GM19463 (cell line): ENCODE measurements around the gene CNEP1R1.
A peak's percentile ranks its signal among the peaks of the same experiment; 100 is the strongest.
"Not testable (repeated sequence)": the region's sequence is repeated elsewhere in the genome, so short reads cannot be mapped to it uniquely, and the experiment has no call there.

Source experiments
- ATAC-seq: cut with Tn5 transposase; IDR thresholded peaks from one replicate; pipeline ENCODE4 v1.9.1; 2021; ENCODE audit warnings: mild to moderate bottlenecking, moderate library complexity; ENCODE audit not compliant: unreplicated experiment

The CNEP1R1 gene, protein sequence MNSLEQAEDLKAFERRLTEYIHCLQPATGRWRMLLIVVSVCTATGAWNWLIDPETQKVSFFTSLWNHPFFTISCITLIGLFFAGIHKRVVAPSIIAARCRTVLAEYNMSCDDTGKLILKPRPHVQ

GRCh38 chr16:50024684-50025536 is at the start of gene CNEP1R1:
TSS of gene CNEP1R1 (plus strand) at chr16:50025225. CDS start at chr16:50025316, 91 bp downstream.
- ATAC-seq = peak; percentile 99

GRCh38 chr16:49977427-49977826 is 47.6 kb upstream of the CNEP1R1 start:
- ATAC-seq = no peak

GRCh38 chr16:49978569-49979326 is 46.3 kb upstream of the CNEP1R1 start:
- no peak for ATAC-seq

- ATAC-seq = no peak
Measured at GRCh38 chr16:49980166-49980565, 44.9 kb upstream of the CNEP1R1 start.

DNA sequence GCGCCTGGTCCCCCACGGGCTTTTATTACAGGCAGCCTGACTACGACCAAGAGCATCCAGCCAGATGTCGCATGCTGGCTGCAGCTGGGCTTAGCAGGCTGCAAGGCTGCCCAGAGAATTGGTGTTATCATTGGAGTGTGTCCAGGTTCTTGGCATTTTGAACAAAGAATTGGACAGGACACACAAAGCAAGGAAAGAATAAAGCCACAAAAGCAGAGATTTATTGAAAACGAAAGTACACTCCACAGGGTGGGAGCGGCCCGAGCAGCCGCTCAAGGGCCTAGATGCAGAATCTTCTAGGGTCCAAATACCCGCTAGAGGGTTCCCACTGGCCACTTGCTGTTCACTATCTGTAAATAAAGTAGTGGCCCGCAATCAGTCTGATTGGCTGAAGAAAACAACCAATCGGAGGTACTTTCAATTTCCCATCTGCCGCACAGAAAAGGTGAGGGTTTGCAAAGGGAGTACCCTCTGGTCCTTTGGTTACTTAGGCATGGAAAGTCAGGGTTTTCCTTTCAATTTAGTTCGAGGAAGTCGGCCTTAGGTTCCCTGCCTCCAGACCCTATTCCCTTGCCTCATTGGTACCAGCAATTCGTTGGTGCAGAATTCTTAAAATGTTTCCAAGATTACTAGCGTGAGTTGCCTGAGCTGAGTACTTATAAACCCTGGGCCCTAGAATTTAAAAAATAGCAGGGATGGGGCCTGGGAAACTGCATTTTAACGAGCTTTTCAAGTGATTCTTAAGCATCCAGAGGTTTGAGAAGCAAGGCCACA is 38.5 kb upstream of the CNEP1R1 start:
- no peak for ATAC-seq

GRCh38 chr16:49987381-49987780 is 37.6 kb upstream of the CNEP1R1 start:
- no peak for ATAC-seq

DNA sequence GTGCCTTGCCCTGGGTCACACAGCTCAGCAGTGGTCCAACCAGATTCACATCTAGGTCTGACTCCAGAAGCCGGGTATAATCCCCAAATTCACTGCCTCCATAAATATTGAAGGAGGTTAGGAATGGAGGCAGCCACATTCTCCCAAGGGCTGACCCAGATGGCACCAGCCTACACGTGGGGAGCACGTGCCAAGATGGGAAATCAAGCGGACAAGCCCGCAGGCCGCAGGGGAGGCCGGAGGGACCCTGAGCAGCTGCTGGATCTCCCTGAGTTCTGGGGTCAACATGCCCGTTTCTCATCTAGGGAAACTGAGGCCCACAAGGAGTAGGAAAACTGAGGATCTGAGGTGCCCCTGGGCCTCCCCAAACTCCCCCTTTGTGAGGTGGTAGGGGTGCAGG is 32.2 kb upstream of the CNEP1R1 start:
- no peak for ATAC-seq

- no peak for ATAC-seq
Measured at GRCh38 chr16:49993579-49993978, 31.4 kb upstream of the CNEP1R1 start.

DNA sequence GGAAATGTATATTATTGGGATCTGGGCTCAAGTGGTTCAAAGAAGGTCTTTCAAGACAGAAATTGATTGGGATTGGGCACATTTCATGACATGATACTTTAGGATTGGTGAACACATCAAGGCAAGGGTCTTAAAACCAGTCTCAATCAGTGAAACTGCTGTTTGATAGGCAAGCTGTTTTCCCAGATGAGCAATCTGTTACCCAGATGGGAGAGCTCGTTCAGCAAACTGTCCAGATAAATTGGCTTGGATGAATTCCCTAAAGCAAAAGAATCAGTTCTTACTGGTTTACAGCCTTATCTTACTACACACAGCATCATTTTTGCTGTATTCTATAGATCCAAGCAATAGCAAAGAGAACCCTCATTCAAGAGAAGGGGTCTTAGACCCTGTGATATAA is 31.0 kb upstream of the CNEP1R1 start:
- ATAC-seq = no peak

DNA sequence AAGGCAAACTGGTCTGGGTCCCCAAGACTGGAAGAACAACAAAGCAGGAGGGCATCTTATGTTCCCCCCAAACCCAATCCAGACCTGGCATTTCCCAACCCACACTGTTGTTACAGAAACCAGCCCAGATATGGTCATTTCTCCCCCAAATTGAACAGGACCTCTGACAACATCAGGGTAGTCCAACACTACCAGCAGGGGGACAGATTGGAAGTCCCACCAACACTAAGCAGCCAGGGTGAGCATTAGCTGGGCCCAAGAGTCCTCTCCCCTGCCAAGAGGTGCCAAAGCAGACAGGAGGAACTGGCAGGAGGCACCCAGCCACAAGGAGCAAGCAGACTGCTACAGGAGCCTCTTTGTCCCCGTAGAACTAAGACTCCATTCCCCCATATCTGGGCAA is 29.3 kb upstream of the CNEP1R1 start:
- ATAC-seq = no peak

DNA sequence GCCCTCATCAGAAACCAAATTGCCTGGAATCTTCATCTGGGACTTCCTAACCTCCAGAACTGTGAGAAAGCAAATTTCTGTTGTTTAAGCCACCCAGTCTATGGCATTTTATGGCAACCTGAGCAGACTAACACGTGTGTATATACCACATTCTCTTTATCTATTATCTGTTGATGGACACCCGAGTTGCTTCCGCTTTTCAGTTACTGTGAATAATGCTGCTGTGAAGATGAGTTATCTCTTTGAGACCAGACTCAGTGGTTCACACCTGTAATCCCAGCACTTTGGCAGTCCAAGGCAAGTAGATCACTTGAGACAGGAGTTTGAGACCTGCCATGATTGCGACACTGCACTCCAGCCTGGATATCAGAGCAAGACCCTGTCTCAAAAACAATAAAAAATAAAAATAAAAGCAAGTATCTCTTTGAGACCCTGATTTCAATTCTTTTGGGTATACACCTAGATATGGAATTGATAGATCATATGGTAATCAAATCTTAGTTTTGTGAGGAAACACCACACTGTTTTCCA is 27.2 kb upstream of the CNEP1R1 start:
- ATAC-seq = no peak

GRCh38 chr16:49998991-49999390 is 26.0 kb upstream of the CNEP1R1 start:
- ATAC-seq = no peak

- no peak for ATAC-seq
Measured at GRCh38 chr16:50001144-50001543, 23.9 kb upstream of the CNEP1R1 start.

- no peak for ATAC-seq
Measured at GRCh38 chr16:50002190-50002589, 22.8 kb upstream of the CNEP1R1 start.

- no peak for ATAC-seq
Measured at GRCh38 chr16:50004239-50004638, 20.8 kb upstream of the CNEP1R1 start.

- no peak for ATAC-seq
Measured at GRCh38 chr16:50006964-50007363, 18.1 kb upstream of the CNEP1R1 start.

- ATAC-seq = no peak
Measured at GRCh38 chr16:50007744-50008143, 17.3 kb upstream of the CNEP1R1 start.

GRCh38 chr16:50010212-50010611 is 14.8 kb upstream of the CNEP1R1 start:
- ATAC-seq = no peak

DNA sequence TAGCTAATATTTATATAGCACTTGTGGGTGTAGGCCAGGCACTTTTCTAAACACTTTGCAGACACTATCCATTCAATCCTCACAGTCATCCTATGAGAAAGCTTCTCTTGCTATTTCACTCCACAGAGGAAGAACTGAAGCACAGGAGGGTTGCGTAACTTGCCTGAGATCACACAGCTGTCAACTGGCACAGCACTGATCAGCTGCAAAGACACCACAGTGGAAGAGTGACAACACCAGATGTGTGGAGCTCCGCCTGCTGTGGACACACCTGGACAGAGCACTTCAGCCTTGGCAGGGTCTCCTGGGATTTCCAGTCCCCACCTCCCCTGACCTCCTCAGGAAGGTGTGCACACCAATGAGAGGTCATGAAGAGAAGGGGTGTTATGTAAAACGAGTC is 13.3 kb upstream of the CNEP1R1 start:
- no peak for ATAC-seq

DNA sequence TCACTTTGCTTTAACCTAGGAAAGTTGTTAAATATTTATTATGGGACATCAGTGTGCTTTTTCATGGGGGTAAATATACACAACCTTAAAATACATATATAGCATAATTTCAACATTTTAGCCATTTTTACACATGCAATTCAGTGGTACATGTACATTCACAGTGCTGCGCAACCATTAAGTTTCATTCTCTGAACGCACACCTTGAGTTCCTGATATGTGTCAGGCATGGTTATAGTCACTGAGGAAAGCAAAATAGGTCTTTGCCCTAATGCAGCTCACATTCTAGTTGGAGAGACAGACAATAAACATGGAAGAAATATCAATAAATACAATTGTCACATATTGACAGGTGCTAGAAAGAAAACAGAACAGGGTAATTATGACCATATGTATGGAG is 12.8 kb upstream of the CNEP1R1 start:
- ATAC-seq = no peak

GRCh38 chr16:50014211-50014610 is 10.8 kb upstream of the CNEP1R1 start:
- not testable (repeated sequence) for ATAC-seq
